ENCODE data around the gene CCDC9. TPM values are rescaled to one million over a fixed set of nuclear protein-coding genes. Genes with fewer than 3 reads are reported as not detected.

The CCDC9 gene
- total and polyA plus RNA-seq, 2 of the 8 experiments (the other 6 are each of a cell fraction or from before 2014, with no cell fraction given), result 3.7 to 29.8 TPM

DNA sequence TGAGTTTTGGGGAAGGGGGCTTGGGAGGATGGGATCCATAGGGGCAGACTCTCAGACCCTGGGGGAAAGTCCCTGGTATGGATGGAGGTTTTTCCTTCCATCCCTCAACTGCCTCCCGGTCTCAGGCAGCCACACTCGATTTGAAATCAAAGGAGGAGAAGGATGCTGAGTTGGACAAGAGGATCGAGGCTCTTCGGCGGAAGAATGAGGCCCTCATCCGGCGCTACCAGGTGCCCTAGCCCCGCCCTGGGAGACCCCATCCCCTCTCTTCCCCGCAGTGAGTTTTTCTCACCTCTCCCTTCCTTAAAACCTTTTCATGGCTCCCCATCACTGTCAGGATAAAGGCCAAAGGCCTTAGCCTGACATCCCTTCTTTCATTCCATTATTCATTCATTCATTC is 2.1 kb downstream of the CCDC9 start:
- no peak overlapping the region for H3K14ac ChIP-seq (ENCODE audit: insufficient read length)
- no peaks in the 10 kb centered on the region for H3K9me3 ChIP-seq (ENCODE audit: insufficient read depth in 2 of 2, low read depth in 1 of 2, low read length in 1 of 2)
- H3K79me1 ChIP-seq (ENCODE audit: low read depth, low read length), result peaks cover 5% of the 10 kb centered on the region
- no peak for FAIRE-seq
- H4K5ac ChIP-seq (ENCODE audit: insufficient read length, low read depth, low read length), result no peak overlapping the region
- no peak overlapping the region for H3K56ac ChIP-seq (replicated peaks; ENCODE audit: insufficient read length, low read depth, low read length)
- H2BK15ac ChIP-seq (ENCODE audit: low read length), result no peak overlapping the region
- H2AFZ ChIP-seq (ENCODE audit: low read length), result no peak overlapping the region
- DNase-seq (ENCODE audit: low read depth in 1 of 2, low spot score in 2 of 2), result no peak
- ChIA-PET CTCF (ENCODE audit: partially characterized antibody) (no interaction called here), POLR2A (ENCODE audit: partially characterized antibody) (interaction anchor here (0.7 to 4.8 kb wide), 4 partner anchors 9 to 48 kb away, joined by 3 to 49 read pairs (median 10); partner anchors contain the start of gene INAFM1)
- peaks cover 9% of the 10 kb centered on the region for H3K23me2 ChIP-seq (ENCODE audit: low read depth, low read length)
- peak overlapping the region; percentile 62 to 85 (median 78); a peak in 5 of 8 replicates for H3K4me3 ChIP-seq (ENCODE audit: extremely low read depth in 1 of 4, insufficient read depth in 2 of 4, low read depth in 3 of 4, low read length in 4 of 4)
- H4K8ac ChIP-seq (ENCODE audit: extremely low read depth, insufficient read depth, low read length), result no peak overlapping the region
- H3K27me3 ChIP-seq (replicated peaks in 1 of 4; ENCODE audit: control insufficient read depth in 3 of 4, extremely low read depth in 1 of 4, insufficient read depth in 3 of 4, low read length in 3 of 4), result no peaks in the 10 kb centered on the region
- H3K9ac ChIP-seq (replicated peaks in 1 of 4; ENCODE audit: extremely low read depth in 1 of 4, low read depth in 3 of 4, low read length in 3 of 4), result no peak overlapping the region; a peak in 2 of 7 replicates
- H4K91ac ChIP-seq (replicated peaks; ENCODE audit: insufficient read length, low read length), result no peak overlapping the region
- H3K4ac ChIP-seq (replicated peaks; ENCODE audit: insufficient read length, low read depth, low read length), result no peak overlapping the region
- H2BK120ac ChIP-seq (replicated peaks; ENCODE audit: low read depth, low read length), result no peak overlapping the region
- no peak overlapping the region for H3K18ac ChIP-seq (ENCODE audit: extremely low read depth, low read length)
- H3K4me1 ChIP-seq (replicated peaks in 1 of 4; ENCODE audit: control insufficient read depth in 3 of 4, insufficient read depth in 4 of 4, low read length in 3 of 4), result peaks cover 0 to 8% (median 6%) of the 10 kb centered on the region in 4 experiments; a peak in 6 of 7 replicates
- H2BK20ac ChIP-seq (ENCODE audit: low read length), result no peak overlapping the region
- WGBS, 2 experiments (ENCODE audit: extremely low coverage in 1 of 2, insufficient coverage in 1 of 2, insufficient read length in 1 of 2, insufficient replicate concordance in 2 of 2, low coverage in 1 of 2, low lambda C conversion rate in 2 of 2, missing lambda C conversion rate in 1 of 2), result 90% methylated on average over 9 of the region's 9 CpGs; no CpG with 5 or more reads in 1 of the 2 experiments
- H2BK5ac ChIP-seq (ENCODE audit: low read depth, low read length), result 0 out of 2 replicates have a peak overlapping the region, but pooled peaks have one; percentile 91
- H3K4me2 ChIP-seq (ENCODE audit: insufficient read depth in 1 of 2, low read depth in 2 of 2, low read length in 2 of 2), result peak overlapping the region; percentile 86 to 94; a peak in 3 of 4 replicates
- peaks cover 5 to 31% (median 14%) of the 10 kb centered on the region in 4 experiments; a peak in 7 of 8 replicates for H3K36me3 ChIP-seq (ENCODE audit: control insufficient read depth in 2 of 4, insufficient read depth in 4 of 4, low read length in 3 of 4)
- no peak overlapping the region for H3K27ac ChIP-seq (ENCODE audit: low read depth, low read length)
- H4K20me1 ChIP-seq (replicated peaks in 1 of 2; ENCODE audit: control insufficient read depth in 1 of 2, insufficient read depth in 2 of 2, low read length in 2 of 2), result peaks cover 0 to 8% of the 10 kb centered on the region in 2 experiments
- H3K79me2 ChIP-seq (ENCODE audit: control insufficient read depth in 1 of 2, insufficient read depth in 2 of 2, low read length in 2 of 2), result peaks cover 0 to 15% of the 10 kb centered on the region in 2 experiments; a peak in 2 of 4 replicates
- H2AK5ac ChIP-seq (ENCODE audit: low read depth, low read length), result no peak overlapping the region
- no peak overlapping the region for H3K23ac ChIP-seq (ENCODE audit: insufficient read length)
- H2BK12ac ChIP-seq (ENCODE audit: low read depth, low read length), result no peak overlapping the region
- no peak for TF ChIP-seq YY1 (IDR thresholded peaks at IDR 0.05; ENCODE audit: low read depth, low read length)

Data from H1 (cell line).